H9 (cell line): Measurements from ENCODE around the gene CDH1. TPM values are rescaled to one million over a fixed set of nuclear protein-coding genes. Genes with fewer than 3 reads are reported as not detected.

Source experiments
- DNase-seq: peaks from one replicate; pipeline ENCODE4 v3.0.0-alpha.2; 2017
- H2AFZ ChIP-seq: one replicate; pipeline ENCODE4 v1.6.1; 2013; ENCODE audit warnings: mild to moderate bottlenecking, low read length, control low read depth, moderate library complexity
- H2AK5ac ChIP-seq: 2 replicates; pipeline ENCODE4 v1.6.1; 2013; ENCODE audit warnings: low read length, control low read depth, mixed read lengths; ENCODE audit not compliant: insufficient read length
- H2BK120ac ChIP-seq: one replicate; pipeline ENCODE4 v1.6.1; 2013; ENCODE audit warnings: low read depth, mild to moderate bottlenecking, low read length, control low read depth, inconsistent platforms; ENCODE audit not compliant: poor library complexity, severe bottlenecking
- H2BK12ac ChIP-seq: 2 replicates; pipeline ENCODE4 v1.6.1; 2013; ENCODE audit warnings: low read length, control low read depth, mixed read lengths, low read depth; ENCODE audit not compliant: insufficient read length
- H2BK15ac ChIP-seq: 2 replicates; pipeline ENCODE4 v1.6.1; 2013; ENCODE audit warnings: low read depth, low read length, control low read depth
- H2BK20ac ChIP-seq: one replicate; pipeline ENCODE4 v1.6.1; 2013; ENCODE audit warnings: low read depth, mild to moderate bottlenecking, low read length, control low read depth, inconsistent platforms; ENCODE audit not compliant: poor library complexity, severe bottlenecking
- H2BK5ac ChIP-seq: 2 replicates; pipeline ENCODE4 v1.6.1; 2013; ENCODE audit warnings: low read length, control low read depth, mixed read lengths; ENCODE audit not compliant: insufficient read length
- H3K14ac ChIP-seq: 2 replicates; pipeline ENCODE4 v1.6.1; 2013; ENCODE audit warnings: low read length, control low read depth; ENCODE audit not compliant: insufficient read depth
- H3K18ac ChIP-seq: 2 replicates; pipeline ENCODE4 v1.6.1; 2013; ENCODE audit warnings: low read depth, mild to moderate bottlenecking, mixed read lengths, low read length, control low read depth; ENCODE audit not compliant: insufficient read length
- H3K23ac ChIP-seq: 2 replicates; pipeline ENCODE4 v1.6.1; 2013; ENCODE audit warnings: low read length, control low read depth, mixed read lengths, low read depth; ENCODE audit not compliant: insufficient read length
- H3K23me2 ChIP-seq: 2 replicates; pipeline ENCODE4 v1.6.1; 2013; ENCODE audit warnings: low read depth, mild to moderate bottlenecking, mixed read lengths, low read length, control low read depth; ENCODE audit not compliant: insufficient read length, poor library complexity, severe bottlenecking
- H3K27ac ChIP-seq: 2 replicates; pipeline ENCODE4 v1.5.1; 2013; ENCODE audit warnings: low read length, control low read depth, mixed read lengths, low read depth; ENCODE audit not compliant: insufficient read length
- H3K27me3 ChIP-seq: 2 replicates; pipeline ENCODE4 v1.6.1; 2013; ENCODE audit warnings: low read length, control low read depth, inconsistent platforms; ENCODE audit not compliant: insufficient read depth
- H3K4ac ChIP-seq: 2 replicates; pipeline ENCODE4 v1.6.1; 2013; ENCODE audit warnings: low read depth, mild to moderate bottlenecking, control low read depth, inconsistent platforms, low read length, moderate library complexity
- H3K4me1 ChIP-seq: 2 replicates; pipeline ENCODE4 v1.6.1; 2013; ENCODE audit warnings: low read length, control low read depth, inconsistent platforms; ENCODE audit not compliant: insufficient read depth
- H3K4me2 ChIP-seq: 2 replicates; pipeline ENCODE4 v1.6.1; 2013; ENCODE audit warnings: low read length, control low read depth, mixed read lengths; ENCODE audit not compliant: insufficient read length, insufficient read depth
- H3K56ac ChIP-seq: 2 replicates; pipeline ENCODE4 v1.6.1; 2013; ENCODE audit warnings: low read depth, mild to moderate bottlenecking, mixed read lengths, low read length, control low read depth; ENCODE audit not compliant: insufficient read length
- H3K79me1 ChIP-seq: 2 replicates; pipeline ENCODE4 v1.6.1; 2013; ENCODE audit warnings: low read depth, mild to moderate bottlenecking, moderate library complexity, low read length, control low read depth, inconsistent platforms; ENCODE audit not compliant: insufficient read depth, poor library complexity, severe bottlenecking
- H3K79me2 ChIP-seq: 2 replicates; pipeline ENCODE4 v1.6.1; 2013; ENCODE audit warnings: low read length, control low read depth, inconsistent platforms; ENCODE audit not compliant: insufficient read depth
- H3K9ac ChIP-seq: 2 replicates; pipeline ENCODE4 v1.6.1; 2013; ENCODE audit warnings: low read length, control low read depth, mixed read lengths; ENCODE audit not compliant: insufficient read length; ENCODE audit errors: extremely low read depth
- H3K9me3 ChIP-seq: one replicate; pipeline ENCODE4 v1.6.1; 2013; ENCODE audit warnings: low read depth, low read length, inconsistent platforms; ENCODE audit not compliant: control insufficient read depth
- H3T11ph ChIP-seq: one replicate; pipeline ENCODE4 v1.6.1; 2013; ENCODE audit warnings: mild to moderate bottlenecking, low read length, control low read depth, inconsistent platforms
- H4K20me1 ChIP-seq: one replicate; pipeline ENCODE4 v1.6.1; 2013; ENCODE audit not compliant: control insufficient read depth, insufficient read length, insufficient read depth
- H4K5ac ChIP-seq: 2 replicates; pipeline ENCODE4 v1.6.1; 2013; ENCODE audit warnings: low read depth, mild to moderate bottlenecking, mixed read lengths, low read length, control low read depth; ENCODE audit not compliant: insufficient read length
- H4K8ac ChIP-seq: replicated peaks from 2 replicates; pipeline ENCODE4 v1.6.1; 2013; ENCODE audit warnings: low read length, control low read depth, mixed read lengths, low read depth; ENCODE audit not compliant: insufficient read length
- H4K91ac ChIP-seq: 2 replicates; pipeline ENCODE4 v1.6.1; 2013; ENCODE audit warnings: low read depth, mild to moderate bottlenecking, moderate library complexity, mixed read lengths, low read length, control low read depth; ENCODE audit not compliant: insufficient read length
- H3K27ac Mint-ChIP-seq, 3 experiments: 2 replicates in 2 of 3; 3 replicates in 1 of 3; pipeline ENCODE4 v1.8.0; 2020 to 2021; ENCODE audit warnings: mixed read lengths in 3 of 3, mild to moderate bottlenecking in 1 of 3, moderate library complexity in 1 of 3
- H3K27me3 Mint-ChIP-seq: 2 replicates; pipeline ENCODE4 v1.8.0; 2021; ENCODE audit warnings: low read depth, mild to moderate bottlenecking, moderate library complexity, mixed read lengths
- H3K36me3 Mint-ChIP-seq, 3 experiments: 2 replicates in 2 of 3; 3 replicates in 1 of 3; pipeline ENCODE4 v1.8.0; 2020 to 2021; ENCODE audit warnings: low read depth in 3 of 3, mixed read lengths in 3 of 3; ENCODE audit not compliant: insufficient read depth in 1 of 3
- H3K4me1 Mint-ChIP-seq, 2 experiments: 2 replicates each; pipeline ENCODE4 v1.8.0; 2020; ENCODE audit warnings: mixed read lengths in 2 of 2
- H3K4me3 Mint-ChIP-seq, 2 experiments: 2 replicates in 1 of 2; 3 replicates in 1 of 2; pipeline ENCODE4 v1.8.0; 2020 to 2021; ENCODE audit warnings: mild to moderate bottlenecking in 2 of 2, mixed read lengths in 2 of 2, moderate library complexity in 1 of 2
- H3K9me3 Mint-ChIP-seq, 2 experiments: 2 replicates in 1 of 2; 3 replicates in 1 of 2; pipeline ENCODE4 v1.8.0; 2020; ENCODE audit warnings: mild to moderate bottlenecking in 2 of 2, mixed read lengths in 2 of 2, moderate library complexity in 1 of 2
- CTCF ChIP-seq: fragments of 200-600 bp; sonication (generic); conservative IDR thresholded peaks from 3 replicates; pipeline ENCODE4 v1.8.0; 2021; ENCODE audit warnings: antibody characterized with exemption, mild to moderate bottlenecking
- WGBS: extraction: QIAGEN DNeasy Blood & Tissue Kit; methylation state at CpG from one replicate; pipeline ENCODE4 v1.1.7; 2013; ENCODE audit warnings: missing lambda C conversion rate, low lambda C conversion rate, mixed read lengths; ENCODE audit not compliant: insufficient read length; ENCODE audit errors: extremely low coverage; 5-methylcytosine and 5-hydroxymethylcytosine counted together
- total RNA-seq: library from RNA; stranded (reverse); gene quantifications from 2 replicates; pipeline ENCODE4 v1.2.1, GENCODE V29; 2021

The CDH1 gene
- total RNA-seq, 1 experiment from 2014 or later = 237 TPM

- peaks cover 7% of the 10 kb centered on the region; the same call in 1 of the 2 replicates for H3K4me1 ChIP-seq
- no peak overlapping the region for H3T11ph ChIP-seq
- no peak overlapping the region for H2AK5ac ChIP-seq
- H3K14ac ChIP-seq = no peak overlapping the region
- H3K27me3 ChIP-seq = no peaks in the 10 kb centered on the region
- H3K79me1 ChIP-seq = no peaks in the 10 kb centered on the region
- no peak overlapping the region for H3K56ac ChIP-seq
- no peak overlapping the region for H4K5ac ChIP-seq
- Mint-ChIP-seq H3K4me3 (no peak overlapping the region), H3K27me3 (no peaks in the 10 kb centered on the region), H3K36me3 (peaks cover 0 to 5% (median 1%) of the 10 kb centered on the region in 3 experiments; a peak in 4 of 7 replicates), H3K27ac (peak overlapping the region; percentile 53 to 99 (median 99)), H3K4me1 (peaks cover 43 to 57% of the 10 kb centered on the region in 2 experiments), H3K9me3 (no peaks in the 10 kb centered on the region)
- H2BK5ac ChIP-seq = no peak overlapping the region
- H4K20me1 ChIP-seq = no peaks in the 10 kb centered on the region
- H3K4ac ChIP-seq = no peak overlapping the region
- no peak overlapping the region for H3K4me2 ChIP-seq
- no peak overlapping the region for H4K91ac ChIP-seq
- no peak overlapping the region for H2BK15ac ChIP-seq
- no peak overlapping the region for H4K8ac ChIP-seq
- H2AFZ ChIP-seq = no peak overlapping the region
- no peaks in the 10 kb centered on the region for H3K23me2 ChIP-seq
- H3K23ac ChIP-seq = no peak overlapping the region
- H2BK20ac ChIP-seq = no peak overlapping the region
- TF ChIP-seq CTCF = no peak
- H3K9ac ChIP-seq = no peak overlapping the region
- no peak overlapping the region for H2BK120ac ChIP-seq
- H2BK12ac ChIP-seq = no peak overlapping the region
- H3K27ac ChIP-seq = no peak overlapping the region
- no CpG with 5 or more reads among the region's 8 CpGs for WGBS
- H3K79me2 ChIP-seq = no peaks in the 10 kb centered on the region
- no peak overlapping the region for H3K18ac ChIP-seq
- H3K9me3 ChIP-seq = no peaks in the 10 kb centered on the region
- no peak for DNase-seq
Measured at GRCh38 chr16:68793401-68793857, 56.3 kb downstream of the CDH1 start.
